ENCODE results near the gene TMIGD1.

The TMIGD1 gene

GRCh38 chr17:30332057-30332542 lies 1.8 kb downstream of the TMIGD1 start:
- DNase-seq (ENCODE audit: low read depth in 2 of 2) = peak in 1 of 2 donors; percentile 28

GRCh38 chr17:30326809-30327208 lies 7.0 kb downstream of the TMIGD1 start:
- DNase-seq (ENCODE audit: low read depth in 2 of 2) = no peak

GRCh38 chr17:30324723-30325122 lies 9.1 kb downstream of the TMIGD1 start:
- DNase-seq (ENCODE audit: low read depth in 2 of 2) = no peak

GRCh38 chr17:30323895-30324319 lies 9.9 kb downstream of the TMIGD1 start:
- no peak for DNase-seq (ENCODE audit: low read depth in 2 of 2)

- no peak for DNase-seq (ENCODE audit: low read depth in 2 of 2)
These were observed 10.5 kb downstream of the TMIGD1 start for GRCh38 chr17:30323262-30323894.

GRCh38 chr17:30321314-30321713 lies 12.5 kb downstream of the TMIGD1 start:
- no peak for DNase-seq (ENCODE audit: low read depth in 2 of 2)

GRCh38 chr17:30318155-30318554 lies 15.7 kb downstream of the TMIGD1 start:
- DNase-seq (ENCODE audit: low read depth in 2 of 2) = no peak

GRCh38 chr17:30316736-30317135 lies 17.1 kb downstream of the TMIGD1 start:
- DNase-seq (ENCODE audit: low read depth in 2 of 2) = no peak

GRCh38 chr17:30315106-30315505 lies 18.8 kb downstream of the TMIGD1 start:
- no peak for DNase-seq (ENCODE audit: low read depth in 2 of 2)

- no peak for DNase-seq (ENCODE audit: low read depth in 2 of 2)
These were observed 19.4 kb downstream of the TMIGD1 start for GRCh38 chr17:30314474-30314873.

- no peak for DNase-seq (ENCODE audit: low read depth in 2 of 2)
These were observed 21.6 kb downstream of the TMIGD1 start for GRCh38 chr17:30312226-30312625.

- DNase-seq (ENCODE audit: low read depth in 2 of 2) = no peak
These were observed 23.3 kb downstream of the TMIGD1 start for GRCh38 chr17:30310562-30310961.

GRCh38 chr17:30309591-30309990 lies 24.3 kb downstream of the TMIGD1 start:
- DNase-seq (ENCODE audit: low read depth in 2 of 2) = no peak

GRCh38 chr17:30308406-30308805 lies 25.5 kb downstream of the TMIGD1 start:
- no peak for DNase-seq (ENCODE audit: low read depth in 2 of 2)

- DNase-seq (ENCODE audit: low read depth in 2 of 2) = no peak
These were observed 29.1 kb downstream of the TMIGD1 start for GRCh38 chr17:30304778-30305177.

- DNase-seq (ENCODE audit: low read depth in 2 of 2) = no peak
These were observed 31.6 kb downstream of the TMIGD1 start for GRCh38 chr17:30302241-30302640.

GRCh38 chr17:30300818-30301217 lies 33.0 kb downstream of the TMIGD1 start:
- DNase-seq (ENCODE audit: low read depth in 2 of 2) = no peak

- no peak for DNase-seq (ENCODE audit: low read depth in 2 of 2)
These were observed 34.9 kb downstream of the TMIGD1 start for GRCh38 chr17:30299000-30299399.

- DNase-seq (ENCODE audit: low read depth in 2 of 2) = no peak
These were observed 36.1 kb downstream of the TMIGD1 start for GRCh38 chr17:30297715-30298114.

- DNase-seq (ENCODE audit: low read depth in 2 of 2) = no peak
These were observed 37.3 kb downstream of the TMIGD1 start for GRCh38 chr17:30296499-30297080.

GRCh38 chr17:30292286-30292858 lies 41.5 kb downstream of the TMIGD1 start:
- no peak for DNase-seq (ENCODE audit: low read depth in 2 of 2)

GRCh38 chr17:30291543-30292285 lies 42.1 kb downstream of the TMIGD1 start, which contains the start of gene BLMH:
Gene BLMH (minus strand): TSS chr17:30291944. CDS start chr17:30291819, 125 bp downstream.
- peak; percentile 78 to 83 for DNase-seq (ENCODE audit: low read depth in 2 of 2)

Measured in stimulated activated CD4-positive, alpha-beta T cell treated with anti-CD3 and anti-CD28 coated beads, Interleukin-1b, Interleukin-23, amount 100 ng/mL, for 4 hours (primary cell).